Bronchial epithelial cell (primary cell): ENCODE results near the gene ATG10. TPM values are rescaled to one million over a fixed set of nuclear protein-coding genes. Genes with fewer than 3 reads are reported as not detected.

Source experiments
- DNase-seq: peaks from one replicate; pipeline ENCODE4 v3.0.0-alpha.2; 2010; ENCODE audit warnings: low read depth
- FAIRE-seq: peaks from 2 replicates; lab custom pipeline; 2011; peaks lifted over from hg19 to GRCh38; lab: Jason Lieb, UNC
- H3K27me3 ChIP-seq: 2 replicates; pipeline ENCODE4 v1.5.1; 2011; ENCODE audit warnings: low read length; ENCODE audit not compliant: control insufficient read depth, insufficient read depth
- H3K36me3 ChIP-seq: 2 replicates; pipeline ENCODE4 v1.5.1; 2011; ENCODE audit warnings: low read length; ENCODE audit not compliant: control insufficient read depth, insufficient read depth
- H3K4me3 ChIP-seq: 2 replicates; pipeline ENCODE4 v1.5.1; 2011; ENCODE audit warnings: mild to moderate bottlenecking, low read depth, low read length, control low read depth
- CTCF ChIP-seq: IDR thresholded peaks from 2 replicates; pipeline ENCODE4 v1.5.1; 2011; ENCODE audit warnings: mild to moderate bottlenecking, moderate library complexity, low read length, control low read depth, inconsistent platforms; ENCODE audit not compliant: insufficient read depth, severe bottlenecking
- total RNA-seq: library from RNA; depleted of rRNA; stranded (reverse); fragments of >200 nt; gene quantifications from 2 replicates; pipeline ENCODE4 v1.2.1, GENCODE V29; 2014

The ATG10 gene
- total RNA-seq, 1 donor from 2014 or later, result 9.7 TPM

- no peaks in the 10 kb centered on the region for H3K27me3 ChIP-seq
- no peak for TF ChIP-seq CTCF
- H3K4me3 ChIP-seq, result no peak overlapping the region
- DNase-seq, result no peak
- H3K36me3 ChIP-seq, result no peaks in the 10 kb centered on the region
- FAIRE-seq, result no peak
Observed at GRCh38 chr5:82174919-82175219, 203.0 kb downstream of the ATG10 start.

- no peak for TF ChIP-seq CTCF
- Histone ChIP-seq H3K4me3 (no peak overlapping the region), H3K27me3 (no peaks in the 10 kb centered on the region), H3K36me3 (no peaks in the 10 kb centered on the region)
- DNase-seq (peak; percentile 25), FAIRE-seq (no peak)
Observed at GRCh38 chr5:82176115-82176814, 204.4 kb downstream of the ATG10 start.

- Histone ChIP-seq H3K4me3 (no peak overlapping the region), H3K36me3 (no peaks in the 10 kb centered on the region), H3K27me3 (no peaks in the 10 kb centered on the region)
- DNase-seq (no peak), FAIRE-seq (no peak)
- TF ChIP-seq CTCF, result no peak
Observed at GRCh38 chr5:82178378-82178777, 206.6 kb downstream of the ATG10 start.

GRCh38 chr5:82182662-82183061, 210.8 kb downstream of the ATG10 start:
- DNase-seq, result no peak
- H3K4me3 ChIP-seq, result no peak overlapping the region
- no peaks in the 10 kb centered on the region for H3K36me3 ChIP-seq
- H3K27me3 ChIP-seq, result no peaks in the 10 kb centered on the region
- no peak for FAIRE-seq
- TF ChIP-seq CTCF, result no peak

GRCh38 chr5:82183828-82184227, 212.0 kb downstream of the ATG10 start:
- FAIRE-seq (peak; percentile 96), DNase-seq (peak; percentile 98)
- Histone ChIP-seq H3K36me3 (no peaks in the 10 kb centered on the region), H3K4me3 (no peak overlapping the region), H3K27me3 (no peaks in the 10 kb centered on the region)
- TF ChIP-seq CTCF, result no peak

- DNase-seq (no peak), FAIRE-seq (no peak)
- Histone ChIP-seq H3K27me3 (no peaks in the 10 kb centered on the region), H3K4me3 (no peak overlapping the region), H3K36me3 (no peaks in the 10 kb centered on the region)
- TF ChIP-seq CTCF, result no peak
Observed at GRCh38 chr5:82185851-82186250, 214.0 kb downstream of the ATG10 start.
